ENCODE results near the gene POFUT1.

POFUT1 gene

DNA sequence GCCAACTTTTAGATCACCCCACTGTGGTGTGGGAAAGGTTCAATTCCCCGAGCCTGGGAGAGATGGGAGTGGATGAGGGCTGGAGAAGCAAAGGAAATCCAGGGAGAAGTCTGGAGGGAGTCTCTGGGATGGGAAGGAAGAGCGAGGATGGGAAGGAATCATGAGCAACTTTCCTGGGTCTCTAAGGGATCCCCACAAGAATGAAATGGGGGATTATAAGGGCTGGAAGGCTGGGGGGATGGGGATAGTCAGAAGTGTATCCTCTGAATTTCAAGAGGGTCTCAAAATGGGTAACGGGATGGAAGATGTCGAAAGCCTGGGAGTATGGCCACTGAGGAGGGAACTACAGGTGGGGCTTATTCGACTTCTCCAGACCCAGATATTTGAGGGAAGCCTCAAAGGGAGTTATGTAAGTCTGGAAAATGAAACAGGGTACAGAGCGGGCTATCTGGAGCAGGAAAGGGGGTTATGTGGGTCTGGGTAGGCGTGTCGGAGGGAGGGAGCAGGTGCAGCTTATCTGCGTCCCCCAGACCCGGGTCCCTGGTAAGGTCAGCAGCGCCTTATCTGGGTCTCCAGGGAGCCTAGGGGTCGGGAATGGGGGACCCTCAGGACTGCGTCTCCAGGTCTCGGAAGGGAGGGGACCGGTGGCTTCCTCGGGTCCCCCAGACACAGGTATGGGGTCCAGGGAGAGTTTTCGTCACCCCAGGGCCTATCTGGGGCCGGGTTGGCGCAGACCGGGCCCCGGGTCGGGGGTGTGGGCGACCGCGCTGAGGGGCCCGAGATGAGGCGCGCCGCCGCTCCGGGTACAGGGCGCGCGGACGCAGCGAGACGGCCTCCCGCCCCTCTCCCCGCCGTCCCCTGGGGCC is 687 bp upstream of the POFUT1 start:
- DNase-seq (ENCODE audit: low read depth in 2 of 2), result no peak

DNA sequence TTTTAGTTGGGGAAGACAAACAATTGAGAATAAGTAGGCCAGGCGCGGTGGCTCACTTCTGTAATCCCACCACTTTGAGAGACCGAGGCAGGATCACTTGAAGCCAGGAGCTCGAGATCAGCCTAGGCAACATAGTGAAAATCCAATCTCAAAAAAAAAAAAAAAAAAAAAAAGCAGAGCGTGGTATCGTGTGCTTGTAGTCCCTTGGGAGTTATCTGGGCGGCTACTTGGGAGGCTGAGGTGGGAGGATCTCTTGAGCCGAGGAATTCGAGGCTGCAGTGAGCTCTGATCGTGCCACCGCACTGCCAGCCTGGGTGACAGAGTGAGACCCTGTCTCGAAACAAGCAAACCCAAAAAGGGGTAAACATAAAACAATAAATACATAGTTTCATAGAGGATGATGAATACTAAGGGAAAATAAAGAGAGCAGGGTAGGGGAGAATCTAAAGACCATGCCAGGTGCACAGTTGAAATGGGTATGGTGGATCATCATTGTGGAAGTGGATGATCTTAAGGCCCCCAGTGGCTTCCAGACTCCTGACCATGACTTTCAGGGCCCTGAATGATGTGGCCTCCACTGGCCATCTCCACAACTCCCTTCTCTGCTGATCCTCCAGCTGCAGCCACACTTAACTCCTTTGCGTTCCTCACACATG is 947 bp downstream of the POFUT1 start:
- no peak for DNase-seq (ENCODE audit: low read depth in 2 of 2)

DNA sequence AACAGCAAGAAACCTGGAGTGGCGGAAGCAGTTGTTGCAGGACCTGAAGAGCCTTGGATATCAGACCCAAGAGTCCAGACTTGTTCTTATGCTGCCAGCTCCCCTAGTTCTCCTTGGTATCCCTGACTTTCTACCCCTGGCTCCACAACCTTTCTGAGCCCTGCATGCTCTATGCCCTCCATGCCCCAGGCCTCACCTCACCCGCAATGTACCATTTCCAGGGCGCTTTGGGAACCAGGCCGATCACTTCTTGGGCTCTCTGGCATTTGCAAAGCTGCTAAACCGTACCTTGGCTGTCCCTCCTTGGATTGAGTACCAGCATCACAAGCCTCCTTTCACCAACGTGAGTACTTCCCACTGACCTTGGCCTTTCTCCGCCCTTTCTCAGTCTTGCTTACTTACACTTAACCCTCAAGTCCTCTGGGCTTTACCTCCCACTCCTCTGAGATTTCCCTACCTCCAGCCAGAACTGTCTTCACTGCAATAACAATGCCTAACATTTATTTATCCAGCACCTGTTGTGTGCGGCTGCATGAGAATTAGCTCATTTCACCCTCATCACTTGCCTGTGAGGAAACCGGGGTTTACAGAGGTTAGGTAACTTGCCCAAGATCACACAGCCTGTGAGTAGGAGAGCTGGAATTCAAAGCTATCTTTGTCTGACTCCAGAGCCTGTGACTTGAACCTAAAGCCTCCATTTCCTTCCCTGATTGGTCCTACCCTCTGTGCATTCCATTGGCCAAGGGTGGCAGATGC is 2.3 kb downstream of the POFUT1 start:
- no peak for DNase-seq (ENCODE audit: low read depth in 2 of 2)

DNA sequence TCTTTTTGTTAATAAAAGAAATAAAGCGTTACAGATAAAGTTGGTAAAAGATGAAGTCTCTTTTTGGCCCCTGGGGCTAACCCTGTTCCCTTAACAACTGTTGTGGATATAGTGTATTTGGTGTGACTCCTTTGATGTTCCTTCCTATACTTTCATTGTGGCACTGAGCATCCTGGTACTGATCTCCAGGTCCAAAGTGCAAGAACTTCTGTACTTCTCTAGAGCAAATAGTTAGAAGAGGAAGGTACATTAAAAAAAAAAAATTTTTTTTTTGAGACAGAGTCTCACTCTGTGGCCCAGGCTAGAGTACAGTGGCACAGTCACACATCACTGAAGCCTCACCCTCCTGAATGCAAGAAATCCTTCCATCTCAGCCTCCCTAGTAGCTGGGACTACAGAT is 6.2 kb downstream of the POFUT1 start:
- DNase-seq (ENCODE audit: low read depth in 2 of 2), result no peak

DNA sequence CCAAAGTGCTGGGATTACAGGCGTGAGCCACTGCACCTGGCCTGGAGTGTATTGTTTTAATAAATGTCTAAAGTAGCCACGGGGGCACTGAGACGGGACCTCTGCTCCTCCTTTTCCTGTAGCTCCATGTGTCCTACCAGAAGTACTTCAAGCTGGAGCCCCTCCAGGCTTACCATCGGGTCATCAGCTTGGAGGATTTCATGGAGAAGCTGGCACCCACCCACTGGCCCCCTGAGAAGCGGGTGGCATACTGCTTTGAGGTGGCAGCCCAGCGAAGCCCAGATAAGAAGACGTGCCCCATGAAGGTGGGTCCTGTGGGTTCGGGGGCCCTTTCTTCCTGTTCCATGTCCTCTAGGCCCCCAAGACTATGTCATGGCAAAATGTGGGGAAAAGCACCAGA is 7.5 kb downstream of the POFUT1 start:
- no peak for DNase-seq (ENCODE audit: low read depth in 2 of 2)

DNA sequence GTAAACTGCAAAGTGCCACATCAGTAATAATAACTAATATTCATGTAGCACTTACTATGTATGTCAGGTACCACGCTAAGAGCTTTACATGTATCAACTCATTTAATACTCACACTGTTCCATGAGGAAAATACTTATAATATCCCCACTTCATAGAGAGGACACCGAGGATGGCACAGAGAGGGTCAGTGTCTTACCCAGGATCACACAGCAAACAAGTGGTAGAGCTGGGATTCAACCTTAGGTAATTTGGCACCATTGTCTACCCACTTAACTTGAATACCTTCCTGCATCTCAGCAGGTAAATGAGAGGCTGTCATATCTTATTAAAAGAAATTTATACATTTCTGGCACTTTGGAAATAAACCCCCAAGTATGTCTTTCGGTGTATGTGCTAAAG is 8.0 kb downstream of the POFUT1 start:
- DNase-seq (ENCODE audit: low read depth in 2 of 2), result no peak

DNA sequence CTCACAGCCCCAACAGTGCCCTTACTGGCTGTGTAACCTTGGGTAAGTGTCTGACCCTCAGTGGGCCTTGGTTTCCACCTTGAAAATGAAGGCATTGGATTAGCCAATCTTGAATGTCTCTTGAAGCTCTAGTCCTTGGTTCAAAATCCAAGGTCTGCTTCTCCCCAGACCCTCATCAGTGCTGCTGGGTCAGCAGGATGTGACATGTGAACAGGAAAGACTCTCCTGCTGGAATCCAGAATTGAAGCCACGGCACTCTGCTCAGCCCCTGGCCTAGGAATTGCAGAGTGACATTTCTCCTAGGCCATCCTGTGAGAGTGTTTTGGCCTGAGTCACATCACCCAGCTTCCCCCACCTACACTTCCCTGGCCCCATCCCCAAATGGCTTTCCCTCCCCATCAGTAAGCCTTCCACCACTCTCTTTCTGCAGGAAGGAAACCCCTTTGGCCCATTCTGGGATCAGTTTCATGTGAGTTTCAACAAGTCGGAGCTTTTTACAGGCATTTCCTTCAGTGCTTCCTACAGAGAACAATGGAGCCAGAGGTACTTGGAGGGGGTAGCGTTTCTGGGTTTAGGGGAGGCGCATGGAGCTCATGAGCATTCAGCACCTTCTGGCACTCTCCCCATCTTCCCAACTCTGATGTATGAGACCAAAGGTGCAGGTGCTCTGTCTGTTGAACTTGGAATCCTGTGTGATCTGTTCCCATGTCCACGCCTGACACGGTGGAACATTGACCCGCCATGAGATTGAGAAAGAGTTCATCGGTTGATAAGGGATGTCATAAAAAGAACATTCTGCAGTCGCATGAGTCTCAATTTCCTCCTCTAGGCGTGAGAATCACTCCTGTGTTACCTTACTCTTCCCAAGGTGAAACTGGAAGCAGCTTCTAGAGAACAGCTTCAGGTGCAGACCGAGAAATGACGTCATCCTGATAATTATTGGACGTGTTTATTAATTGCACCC is 8.8 kb downstream of the POFUT1 start:
- no peak for DNase-seq (ENCODE audit: low read depth in 2 of 2)

DNA sequence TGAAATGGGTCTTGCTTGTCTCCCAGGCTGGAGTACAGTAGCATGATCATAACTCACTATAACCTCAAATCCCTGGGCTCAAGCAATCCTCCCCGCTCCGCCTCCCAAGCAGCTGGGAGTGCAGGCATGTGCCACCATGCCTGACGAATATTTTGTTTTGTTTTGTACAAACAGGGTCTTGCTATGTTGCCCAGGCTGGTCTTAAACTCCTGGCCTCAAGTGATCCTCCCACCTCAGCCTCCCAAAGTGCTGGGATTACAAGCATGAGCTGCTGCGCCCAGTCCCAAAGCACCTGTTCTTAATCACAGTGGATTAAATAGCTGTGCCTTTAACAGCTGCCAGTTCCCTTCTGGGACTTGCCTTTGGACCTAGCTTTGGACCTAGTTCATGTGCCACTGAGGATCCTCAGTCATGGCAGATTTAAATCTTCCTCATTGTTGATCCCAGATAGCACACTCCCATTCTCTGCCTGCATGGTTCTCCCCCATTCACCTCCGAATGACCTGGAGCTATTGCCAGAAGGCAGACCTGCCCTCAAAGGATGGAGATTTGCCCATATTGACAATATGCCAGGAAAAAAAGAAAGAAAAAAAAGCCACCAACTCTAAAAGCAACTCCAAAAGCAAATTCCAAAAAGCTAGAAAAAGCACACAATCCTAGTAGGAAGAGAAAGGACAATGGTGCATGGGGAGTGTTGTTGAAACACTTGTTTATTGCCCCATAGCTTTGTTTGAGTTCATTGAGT is 10.6 kb downstream of the POFUT1 start:
- no peak for DNase-seq (ENCODE audit: low read depth in 2 of 2)

DNA sequence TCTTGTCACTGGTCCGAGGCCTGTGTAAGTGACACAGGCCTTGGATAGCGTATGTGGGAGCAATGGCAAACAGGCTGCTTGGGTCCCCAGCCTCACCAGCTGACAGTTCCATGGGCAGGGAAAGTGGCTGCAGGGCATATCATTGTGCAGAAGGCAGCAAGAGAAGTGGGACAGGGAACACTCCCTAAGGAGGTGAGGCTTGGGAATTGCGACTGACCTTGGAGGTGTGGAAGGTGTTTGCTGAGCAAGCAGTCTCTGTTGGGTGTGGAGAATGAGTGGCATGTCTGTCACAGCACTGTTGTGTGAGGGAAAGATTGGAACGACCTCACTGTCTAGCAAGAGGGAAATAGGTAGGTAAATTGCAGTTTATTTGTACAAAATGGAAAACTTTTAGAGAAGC is 16.8 kb downstream of the POFUT1 start:
- no peak for DNase-seq (ENCODE audit: low read depth in 2 of 2)

DNA sequence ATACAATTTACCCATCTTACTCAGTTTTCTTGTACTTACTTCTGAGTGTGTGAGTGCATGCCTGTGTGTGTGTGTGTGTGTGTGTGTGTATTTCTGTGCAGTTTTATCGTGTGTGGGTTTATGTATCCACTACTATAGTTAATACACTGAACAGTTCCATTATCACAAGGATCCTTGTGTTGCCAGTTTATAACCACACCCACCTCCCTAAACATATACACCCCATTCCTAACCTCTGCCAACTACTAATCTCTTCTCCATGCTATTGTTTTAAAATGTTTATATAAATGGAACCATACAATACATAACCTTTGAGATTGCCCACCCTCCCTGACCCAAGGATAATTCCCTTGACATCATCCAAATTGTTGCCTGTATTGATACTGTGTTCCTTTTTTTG is 18.7 kb downstream of the POFUT1 start:
- no peak for DNase-seq (ENCODE audit: low read depth in 2 of 2)

DNA sequence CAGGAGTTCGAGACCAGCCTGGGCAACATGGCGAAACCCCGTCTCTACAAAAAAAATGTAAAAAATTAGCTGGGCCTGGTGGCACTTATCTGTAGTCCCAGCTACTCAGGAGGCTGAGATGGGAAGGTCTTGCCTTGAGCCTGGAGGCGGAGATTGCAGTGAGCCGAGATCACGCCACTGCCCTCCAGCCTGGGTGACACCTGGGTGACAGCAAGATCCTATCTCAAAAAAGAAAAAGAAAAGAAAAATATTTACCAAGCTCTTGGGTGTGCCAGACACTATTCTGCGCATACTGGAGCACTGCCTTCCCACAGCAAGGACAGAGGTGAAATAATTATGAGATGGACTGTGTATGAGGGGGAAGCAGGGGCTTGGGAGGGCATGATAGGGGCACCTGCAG is 19.6 kb downstream of the POFUT1 start:
- no peak for DNase-seq (ENCODE audit: low read depth in 2 of 2)

DNA sequence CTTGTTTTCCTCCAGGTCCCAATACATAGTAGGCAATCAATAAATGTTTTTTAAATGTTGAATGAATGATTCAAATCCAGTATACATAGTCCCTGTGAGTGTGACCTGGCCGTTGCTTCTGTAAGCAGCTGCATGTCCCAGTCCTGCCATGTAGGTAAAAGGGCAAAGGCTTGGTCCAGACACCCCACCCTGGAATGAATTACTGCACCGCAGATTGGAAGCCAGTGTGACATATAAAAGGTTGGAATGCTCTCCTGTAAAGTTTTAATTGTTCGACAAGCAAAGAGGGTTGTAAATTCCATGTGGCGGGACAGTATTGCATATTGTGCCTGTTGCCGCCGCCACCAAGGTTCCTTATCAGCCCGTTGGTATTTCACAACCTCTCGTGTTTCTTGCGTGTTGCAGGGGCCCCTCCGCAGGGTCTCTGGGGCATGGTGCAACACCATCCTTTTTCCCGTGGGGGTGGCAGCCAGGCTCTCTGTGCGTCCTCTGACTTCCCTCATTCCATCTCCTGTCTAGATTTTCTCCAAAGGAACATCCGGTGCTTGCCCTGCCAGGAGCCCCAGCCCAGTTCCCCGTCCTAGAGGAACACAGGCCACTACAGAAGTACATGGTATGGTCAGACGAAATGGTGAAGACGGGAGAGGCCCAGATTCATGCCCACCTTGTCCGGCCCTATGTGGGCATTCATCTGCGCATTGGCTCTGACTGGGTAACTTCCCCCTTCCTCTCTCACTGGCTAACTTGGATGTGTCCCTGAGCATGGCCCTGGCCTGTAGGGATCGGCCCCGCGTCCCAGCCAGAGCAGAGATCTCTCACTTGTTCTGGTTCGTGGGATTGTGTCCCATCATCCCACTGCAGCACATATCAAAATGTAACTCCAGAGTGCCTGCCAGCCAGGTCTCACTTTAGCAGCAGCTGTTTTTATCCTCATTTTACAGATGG is 20.3 kb downstream of the POFUT1 start:
- no peak for DNase-seq (ENCODE audit: low read depth in 2 of 2)

DNA sequence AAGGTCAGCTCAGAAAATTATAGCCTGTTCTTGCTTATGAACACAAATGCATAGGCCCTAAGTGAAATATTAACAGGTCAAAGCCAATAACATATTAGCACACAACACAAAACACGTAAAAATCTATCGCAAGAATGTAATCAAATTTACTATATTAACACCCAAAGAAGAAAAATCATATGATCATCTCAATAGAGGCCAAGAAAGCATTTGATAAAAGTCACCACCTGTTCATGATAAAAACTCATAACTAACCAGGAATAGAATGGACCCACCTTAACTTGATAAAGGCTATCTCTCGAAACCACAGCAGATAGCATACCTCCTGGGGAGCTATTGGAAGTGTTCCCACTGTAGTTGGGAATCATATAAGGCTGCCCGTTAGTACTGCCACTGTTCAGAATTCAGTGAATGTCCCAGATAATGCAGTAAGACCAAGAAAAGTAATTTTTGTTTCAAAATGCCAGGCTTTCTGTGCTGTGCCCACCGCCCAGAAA is 21.6 kb downstream of the POFUT1 start:
- DNase-seq (ENCODE audit: low read depth in 2 of 2), result no peak

DNA sequence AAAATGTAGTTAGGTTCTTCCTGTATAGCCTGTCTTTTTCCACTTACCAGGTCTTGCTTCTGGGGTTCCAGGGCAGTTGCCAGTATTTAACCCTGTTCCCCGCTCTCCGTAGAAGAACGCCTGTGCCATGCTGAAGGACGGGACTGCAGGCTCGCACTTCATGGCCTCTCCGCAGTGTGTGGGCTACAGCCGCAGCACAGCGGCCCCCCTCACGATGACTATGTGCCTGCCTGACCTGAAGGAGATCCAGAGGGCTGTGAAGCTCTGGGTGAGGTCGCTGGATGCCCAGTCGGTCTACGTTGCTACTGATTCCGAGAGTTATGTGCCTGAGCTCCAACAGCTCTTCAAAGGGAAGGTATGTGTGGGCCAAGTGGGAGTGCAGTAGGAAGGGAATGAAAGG is 23.0 kb downstream of the POFUT1 start:
- no peak for DNase-seq (ENCODE audit: low read depth in 2 of 2)

DNA sequence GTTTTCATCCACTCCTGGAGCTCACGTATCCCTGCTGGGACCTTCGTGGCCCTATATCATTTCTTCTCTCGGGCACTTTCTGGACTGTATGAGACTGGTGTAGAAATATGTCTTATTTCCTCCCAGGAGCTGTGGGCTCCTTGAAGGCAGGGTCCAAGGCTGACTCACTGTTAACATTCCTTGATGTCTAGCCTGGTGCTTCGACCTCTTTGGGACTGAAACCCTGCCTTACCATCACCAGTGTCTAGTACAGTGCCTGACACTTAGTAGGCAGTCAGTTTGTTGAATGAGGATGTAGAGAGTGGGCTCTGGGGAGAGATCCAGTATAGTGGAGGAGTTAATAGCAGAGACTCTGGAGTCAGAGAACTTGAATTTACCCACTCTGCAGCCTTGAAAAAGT is 23.6 kb downstream of the POFUT1 start:
- DNase-seq (ENCODE audit: low read depth in 2 of 2), result no peak

DNA sequence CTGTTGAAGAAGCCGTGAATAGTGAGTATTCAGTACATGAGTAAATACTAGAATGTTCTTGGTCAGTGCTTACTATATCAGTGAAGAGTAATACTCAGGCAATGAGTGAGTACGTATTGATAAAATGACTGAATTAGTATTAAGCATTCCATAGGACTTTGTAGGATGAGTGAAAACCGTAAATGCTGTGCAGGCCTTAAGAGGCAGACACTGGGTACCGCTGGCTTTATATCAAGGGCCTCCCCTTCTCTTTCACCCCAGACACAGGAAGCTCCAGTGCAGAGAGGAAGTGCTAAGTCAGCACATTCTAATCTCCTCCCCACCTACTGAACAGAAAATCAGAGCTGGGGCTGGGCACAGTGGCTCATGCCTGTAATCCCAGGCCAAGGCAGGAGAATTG is 24.2 kb downstream of the POFUT1 start:
- DNase-seq (ENCODE audit: low read depth in 2 of 2), result no peak

DNA sequence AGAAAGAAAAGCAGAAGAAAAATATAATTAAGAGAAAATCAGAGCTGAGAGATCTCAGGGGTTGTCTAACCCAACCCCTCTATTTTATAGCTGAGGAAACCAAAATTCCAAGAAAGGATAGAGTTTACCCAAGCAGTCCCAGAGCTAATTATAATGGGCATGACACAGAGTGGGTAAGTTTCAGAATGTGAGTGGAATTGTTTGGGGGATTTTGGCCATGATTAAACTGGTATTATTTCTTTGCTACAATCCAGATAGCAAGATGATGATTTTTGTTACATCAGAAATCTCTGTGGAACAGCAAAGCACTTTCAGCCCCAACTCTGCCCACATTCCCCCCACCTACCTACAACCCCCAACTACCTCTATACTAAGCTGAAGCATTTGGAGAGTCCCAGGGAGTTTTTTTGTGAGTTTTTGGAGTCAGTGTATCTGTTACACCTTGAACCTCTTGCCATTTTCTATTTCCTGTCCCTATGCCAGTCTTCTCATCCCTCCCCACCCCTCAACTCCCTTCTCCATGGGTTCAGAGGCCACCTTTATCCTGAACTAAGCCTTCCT is 24.7 kb downstream of the POFUT1 start:
- DNase-seq (ENCODE audit: low read depth in 2 of 2), result no peak

DNA sequence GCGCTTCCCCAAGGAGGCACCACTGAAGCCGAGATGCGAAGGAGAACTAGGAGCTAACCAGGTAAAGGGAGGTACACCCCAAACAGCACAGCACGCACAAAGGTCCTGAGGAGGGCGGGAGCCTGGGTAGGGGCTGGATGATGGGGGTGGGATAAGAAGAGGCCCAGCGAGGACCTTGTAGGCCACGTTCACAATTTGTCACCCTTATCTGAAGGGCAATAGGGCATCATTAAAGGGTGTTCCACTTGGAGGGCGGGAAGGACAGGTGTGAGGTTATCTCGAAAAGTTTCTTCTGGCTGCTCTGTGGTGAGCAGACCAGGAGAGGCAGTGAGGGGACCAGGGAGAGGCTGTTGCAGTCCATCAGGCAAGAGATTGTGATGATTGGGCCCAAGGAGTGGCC is 25.6 kb downstream of the POFUT1 start:
- DNase-seq (ENCODE audit: low read depth in 2 of 2), result no peak

DNA sequence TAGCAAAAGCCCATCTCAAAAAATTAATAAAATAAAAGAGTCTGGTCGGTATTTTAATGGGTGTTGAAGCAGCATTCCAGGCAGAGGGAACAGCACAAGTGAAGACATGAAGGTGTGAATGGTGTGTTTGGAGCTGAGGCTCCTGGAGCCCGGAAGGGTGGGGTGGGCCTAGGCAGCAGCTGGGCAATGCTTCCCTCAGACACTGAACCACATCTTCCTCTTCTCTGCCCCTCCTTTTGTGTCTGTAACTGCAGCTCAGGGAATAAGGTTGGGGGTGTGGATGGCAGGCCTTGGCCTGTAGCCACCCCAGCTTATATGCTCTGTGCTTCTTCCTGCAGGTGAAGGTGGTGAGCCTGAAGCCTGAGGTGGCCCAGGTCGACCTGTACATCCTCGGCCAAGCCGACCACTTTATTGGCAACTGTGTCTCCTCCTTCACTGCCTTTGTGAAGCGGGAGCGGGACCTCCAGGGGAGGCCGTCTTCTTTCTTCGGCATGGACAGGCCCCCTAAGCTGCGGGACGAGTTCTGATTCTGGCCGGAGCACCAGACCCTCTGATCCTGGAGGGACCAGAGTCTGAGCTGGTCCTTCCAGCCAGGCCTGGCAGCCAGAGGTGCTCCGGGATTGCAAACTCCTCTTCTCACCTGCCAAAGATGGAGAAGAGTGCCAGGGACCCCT is 26.6 kb downstream of the POFUT1 start:
- DNase-seq (ENCODE audit: low read depth in 2 of 2), result no peak
